GM21717 (cell line): ENCODE results near the gene RSPH6A.

Experiments used
- ATAC-seq: cut with Tn5 transposase; IDR thresholded peaks from one replicate; pipeline ENCODE4 v1.9.1; 2021; ENCODE audit warnings: mild to moderate bottlenecking, moderate library complexity; ENCODE audit not compliant: unreplicated experiment

Gene RSPH6A

DNA sequence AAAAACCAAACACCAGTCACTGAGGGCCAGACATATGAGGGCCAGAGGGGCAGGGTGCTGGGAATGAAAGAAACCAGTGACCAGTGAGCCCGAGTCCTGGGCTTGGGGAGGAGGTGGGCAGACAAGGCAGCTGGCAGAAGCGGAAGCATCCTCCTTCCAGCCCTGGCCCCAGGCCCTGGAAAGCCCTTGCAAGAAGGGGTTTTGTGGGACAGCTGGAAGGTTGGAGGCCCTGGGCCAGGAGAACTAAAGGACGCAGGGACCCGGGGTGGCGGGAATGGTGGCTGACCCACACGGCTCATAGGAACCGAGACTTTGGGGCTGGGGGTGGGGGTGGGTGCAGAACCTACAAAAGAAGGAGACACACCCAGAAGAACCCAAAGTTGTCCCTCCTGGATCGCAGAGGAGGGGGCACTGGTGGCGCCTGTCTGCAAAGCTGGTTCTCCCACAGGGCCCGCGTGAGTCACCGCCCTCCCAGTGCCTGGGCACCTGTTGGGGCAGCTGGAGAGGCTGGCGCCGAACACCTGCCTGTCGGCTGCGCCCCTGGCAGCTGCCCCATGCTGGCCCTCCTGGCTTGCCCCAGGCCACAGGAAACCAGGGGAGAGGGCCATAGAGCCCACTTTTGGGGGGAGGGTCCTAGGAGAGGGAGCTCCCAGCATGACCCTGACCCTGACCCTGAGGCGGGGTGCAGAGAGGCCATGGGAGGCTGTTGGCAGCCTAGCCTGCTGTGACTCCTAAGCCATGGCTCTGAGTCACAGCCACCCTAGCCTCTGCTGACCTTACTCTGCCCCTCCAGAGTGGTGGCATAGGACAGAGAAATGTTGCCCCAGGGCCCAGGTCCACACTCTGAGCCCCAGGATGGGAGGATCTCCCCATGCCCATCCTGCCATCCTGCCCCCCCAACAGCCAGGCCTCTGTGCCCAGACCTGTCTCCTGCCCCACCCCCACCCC lies 33.6 kb downstream of the RSPH6A start:
- no peak for ATAC-seq

DNA sequence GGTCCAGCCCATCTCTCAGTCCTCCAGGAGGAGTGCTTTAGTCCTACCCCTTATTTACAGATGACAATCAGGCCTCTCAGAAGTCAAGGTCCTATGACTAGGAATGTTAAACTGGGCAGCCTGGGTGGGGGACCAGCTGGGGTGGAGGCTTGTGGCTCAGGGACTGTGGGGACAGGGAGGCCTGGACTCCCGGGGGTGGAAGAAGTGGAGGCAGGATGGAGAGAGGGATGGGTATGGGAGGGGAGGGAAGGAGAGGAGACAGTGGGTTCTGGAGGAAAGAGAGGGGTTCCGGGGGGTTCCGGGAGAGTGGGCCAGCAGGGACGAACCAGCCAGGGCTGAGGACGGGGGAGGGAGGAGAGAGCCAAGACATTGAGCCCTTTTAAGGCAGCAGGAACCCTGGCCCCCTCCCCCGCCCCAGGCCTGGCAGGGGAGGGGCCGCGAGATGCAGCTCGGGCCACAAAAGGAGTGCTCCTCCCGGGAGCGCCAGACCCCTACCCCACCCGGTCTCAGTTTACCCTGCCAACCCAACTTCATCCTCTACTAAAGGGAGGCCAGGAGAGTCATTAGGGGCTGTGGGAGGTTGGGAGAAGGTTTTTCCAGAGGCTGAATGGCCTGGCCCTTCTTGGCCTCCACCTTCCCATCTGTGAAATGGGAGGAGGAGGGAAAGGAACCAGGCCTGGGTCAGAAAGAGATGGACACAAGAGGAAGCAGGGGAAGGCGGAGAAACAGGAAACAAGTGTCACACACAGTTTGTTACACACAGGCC lies 34.5 kb downstream of the RSPH6A start:
- no peak for ATAC-seq

DNA sequence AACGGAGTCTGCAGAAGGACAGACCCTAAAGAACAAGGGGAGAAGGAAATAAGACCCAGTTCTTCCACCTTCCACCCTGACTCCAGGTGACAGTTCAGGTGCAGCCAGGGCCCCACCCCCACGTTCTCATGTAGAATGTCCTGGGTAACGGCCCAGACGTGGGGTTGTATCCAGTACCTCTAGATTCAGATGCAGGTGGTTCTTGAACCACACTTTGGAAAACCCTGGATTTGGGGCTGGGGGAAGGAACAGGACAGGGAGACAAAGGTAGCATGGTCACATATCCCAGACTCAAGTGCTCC lies 35.0 kb downstream of the RSPH6A start:
- ATAC-seq = no peak

GRCh38 chr19:45779231-45780145 lies 35.6 kb downstream of the RSPH6A start:
- peak; percentile 69 for ATAC-seq

DNA sequence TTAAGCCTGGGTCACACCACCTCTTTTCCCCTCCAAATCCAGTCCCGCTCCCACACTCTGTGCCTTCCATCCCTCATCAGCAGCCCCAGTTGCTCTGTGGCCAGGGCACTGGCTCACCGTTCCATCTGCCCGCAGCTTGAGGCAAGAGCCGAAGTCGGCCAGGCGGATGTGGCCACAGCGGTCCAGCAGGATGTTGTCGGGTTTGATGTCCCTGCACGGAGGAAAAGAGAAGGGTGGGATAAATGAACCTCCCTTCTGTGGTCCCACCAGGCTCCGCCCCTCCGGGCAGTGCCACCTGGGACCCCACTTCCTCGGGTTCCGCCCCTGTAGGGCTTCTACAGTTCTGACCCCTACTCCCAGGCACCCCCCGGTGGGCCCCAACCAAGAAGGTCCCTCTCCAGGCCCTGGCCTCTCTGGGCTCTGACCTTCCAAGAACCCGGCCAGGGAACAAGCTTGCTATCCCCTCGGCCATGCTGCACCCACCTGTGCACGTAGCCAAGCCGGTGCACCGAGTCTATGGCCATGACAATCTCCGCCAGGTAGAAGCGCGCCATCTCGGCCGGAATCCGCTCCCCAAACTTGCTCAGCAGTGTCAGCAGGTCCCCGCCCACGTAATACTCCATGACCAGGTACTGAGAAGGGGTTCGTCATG lies 37.0 kb downstream of the RSPH6A start:
- no peak for ATAC-seq

DNA sequence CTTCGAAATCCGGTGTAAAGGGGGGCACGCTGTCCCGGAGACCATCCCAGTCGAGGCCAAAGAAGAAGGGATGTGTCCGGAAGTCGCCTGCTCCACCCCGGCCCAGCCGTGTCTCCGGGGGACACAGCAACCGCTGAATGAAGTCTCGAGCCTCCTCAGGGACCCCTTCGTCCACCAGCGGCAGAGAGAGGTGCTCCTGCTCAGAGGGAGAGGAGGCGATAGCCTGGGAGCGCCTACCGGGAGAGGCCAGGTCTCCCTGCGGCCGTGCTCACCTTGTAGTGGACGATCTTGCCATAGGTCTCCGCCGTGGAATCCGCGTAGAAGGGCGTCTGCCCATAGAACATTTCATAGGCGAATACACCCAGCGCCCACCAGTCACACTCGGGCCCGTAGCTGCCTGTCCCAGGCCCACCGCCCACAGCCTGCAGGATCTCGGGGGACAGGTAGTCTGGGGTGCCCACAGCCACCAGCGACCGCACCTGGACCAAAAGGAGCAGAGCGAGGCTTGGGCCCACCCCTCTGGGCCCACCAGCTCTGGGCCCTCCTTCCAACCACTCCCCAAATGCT lies 37.6 kb downstream of the RSPH6A start:
- ATAC-seq = no peak

- ATAC-seq = no peak
Measured at GRCh38 chr19:45774765-45775164, 40.3 kb downstream of the RSPH6A start.

GRCh38 chr19:45773384-45773783 lies 41.7 kb downstream of the RSPH6A start:
- ATAC-seq = no peak

DNA sequence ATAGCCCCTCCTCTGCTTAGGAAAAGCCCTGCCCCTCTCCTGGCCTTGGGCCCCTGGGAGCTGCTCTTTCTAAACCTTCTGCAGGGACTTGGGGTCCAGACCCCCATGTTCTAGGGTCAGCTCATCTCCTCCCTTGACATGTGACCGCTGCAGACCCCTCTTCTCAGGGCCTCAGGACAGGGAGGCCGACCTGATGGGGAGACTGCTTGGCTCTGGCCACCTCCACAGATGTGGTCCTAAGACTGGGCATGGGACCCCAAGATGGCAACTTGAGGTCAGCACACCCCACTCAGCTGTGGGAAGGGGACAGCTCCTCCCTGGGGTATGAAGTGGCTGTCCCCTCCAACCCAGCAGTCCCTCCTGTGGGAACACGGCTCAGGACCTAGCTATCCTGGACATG lies 42.2 kb downstream of the RSPH6A start:
- no peak for ATAC-seq

- ATAC-seq = no peak
Measured at GRCh38 chr19:45772130-45772840, 42.8 kb downstream of the RSPH6A start.

- no peak for ATAC-seq
Measured at GRCh38 chr19:45771311-45771933, 43.7 kb downstream of the RSPH6A start.

DNA sequence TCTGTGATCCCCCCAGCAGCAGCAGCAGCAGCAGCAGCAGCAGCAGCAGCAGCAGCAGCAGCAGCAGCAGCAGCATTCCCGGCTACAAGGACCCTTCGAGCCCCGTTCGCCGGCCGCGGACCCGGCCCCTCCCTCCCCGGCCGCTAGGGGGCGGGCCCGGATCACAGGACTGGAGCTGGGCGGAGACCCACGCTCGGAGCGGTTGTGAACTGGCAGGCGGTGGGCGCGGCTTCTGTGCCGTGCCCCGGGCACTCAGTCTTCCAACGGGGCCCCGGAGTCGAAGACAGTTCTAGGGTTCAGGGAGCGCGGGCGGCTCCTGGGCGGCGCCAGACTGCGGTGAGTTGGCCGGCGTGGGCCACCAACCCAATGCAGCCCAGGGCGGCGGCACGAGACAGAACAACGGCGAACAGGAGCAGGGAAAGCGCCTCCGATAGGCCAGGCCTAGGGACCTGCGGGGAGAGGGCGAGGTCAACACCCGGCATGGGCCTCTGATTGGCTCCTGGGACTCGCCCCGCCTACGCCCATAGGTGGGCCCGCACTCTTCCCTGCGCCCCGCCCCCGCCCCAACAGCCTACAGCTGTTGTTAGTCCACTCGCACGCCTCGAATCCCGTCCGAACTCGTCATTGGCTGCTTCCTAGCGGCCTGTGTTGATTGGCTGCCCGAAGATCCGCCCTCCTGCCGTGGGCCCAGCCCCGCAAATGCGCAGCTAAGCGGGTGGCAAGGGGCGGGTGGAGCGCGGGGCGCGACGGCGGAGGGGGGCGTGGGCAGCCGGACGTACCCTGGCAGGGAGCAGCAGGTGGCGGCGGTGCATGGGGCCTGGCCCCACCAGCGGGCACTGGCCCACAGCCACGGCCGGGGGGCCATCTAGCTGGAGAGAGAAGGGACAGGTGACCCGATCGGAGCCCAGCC lies 44.7 kb downstream of the RSPH6A start:
- peak; percentile 47 for ATAC-seq

- ATAC-seq = peak; percentile 12
Measured at GRCh38 chr19:45769821-45770191, 45.3 kb downstream of the RSPH6A start.

- peak; percentile 40 for ATAC-seq
Measured at GRCh38 chr19:45768984-45769782, 45.9 kb downstream of the RSPH6A start, which contains the start of gene SIX5. SIX5 (minus strand) TSS chr19:45769252; CDS start chr19:45768844, 408 bp downstream.

DNA sequence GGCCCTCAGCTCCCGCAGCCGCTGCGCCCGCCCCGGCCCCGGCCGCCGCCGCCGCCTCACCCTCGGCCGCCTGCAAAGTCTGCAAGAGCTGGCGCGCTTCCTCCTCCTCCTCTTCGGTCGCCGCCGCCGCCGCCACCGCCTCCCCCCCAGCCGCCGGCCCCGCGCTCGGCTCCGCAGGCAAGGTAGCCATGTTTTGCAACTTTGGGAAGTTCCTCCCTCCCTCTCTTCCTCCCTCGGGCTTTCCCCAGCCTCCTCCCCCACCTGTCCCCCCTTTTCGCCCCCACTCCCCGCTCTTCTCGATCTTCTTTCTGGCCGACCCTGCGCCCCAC lies 46.5 kb downstream of the RSPH6A start:
- no peak for ATAC-seq

DNA sequence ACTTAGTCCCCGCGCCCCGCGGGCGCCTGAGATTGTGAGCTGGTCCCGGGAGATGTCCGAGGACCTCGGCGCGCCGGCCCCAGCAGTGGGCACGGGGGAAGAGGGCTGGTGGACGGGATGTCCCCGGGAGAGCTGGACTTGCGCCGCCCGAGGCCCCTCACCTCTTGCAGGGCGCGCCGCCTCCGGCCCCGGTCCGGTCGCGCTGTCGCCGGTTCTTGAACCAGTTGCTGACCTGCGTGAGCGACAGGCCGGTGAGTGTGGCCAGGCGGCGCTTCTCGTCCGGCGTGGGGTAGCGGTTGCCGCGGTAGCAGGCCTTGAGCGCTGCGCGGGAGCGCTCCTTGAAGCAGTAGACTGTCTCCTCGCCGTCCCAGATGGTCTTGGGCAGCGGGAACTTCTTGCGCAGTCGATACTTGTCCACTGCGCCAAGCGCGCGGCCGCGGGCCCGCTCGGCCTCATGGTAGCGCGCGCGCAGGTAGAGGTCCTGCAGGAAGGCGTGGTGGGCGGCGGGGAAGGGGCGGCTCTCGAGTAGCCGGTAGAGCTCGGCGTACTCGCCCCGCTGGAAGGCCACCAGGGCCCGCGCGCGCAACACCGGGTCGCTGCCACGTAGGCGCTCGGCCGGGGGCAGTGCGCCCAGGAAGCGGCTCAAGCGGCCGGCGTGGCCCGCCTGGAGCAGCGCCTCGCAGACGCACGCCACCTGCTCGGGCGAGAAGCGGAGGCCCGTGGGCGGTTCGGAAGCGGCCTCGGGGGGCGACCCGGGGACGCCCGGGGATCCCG lies 47.0 kb downstream of the RSPH6A start:
- no peak for ATAC-seq

DNA sequence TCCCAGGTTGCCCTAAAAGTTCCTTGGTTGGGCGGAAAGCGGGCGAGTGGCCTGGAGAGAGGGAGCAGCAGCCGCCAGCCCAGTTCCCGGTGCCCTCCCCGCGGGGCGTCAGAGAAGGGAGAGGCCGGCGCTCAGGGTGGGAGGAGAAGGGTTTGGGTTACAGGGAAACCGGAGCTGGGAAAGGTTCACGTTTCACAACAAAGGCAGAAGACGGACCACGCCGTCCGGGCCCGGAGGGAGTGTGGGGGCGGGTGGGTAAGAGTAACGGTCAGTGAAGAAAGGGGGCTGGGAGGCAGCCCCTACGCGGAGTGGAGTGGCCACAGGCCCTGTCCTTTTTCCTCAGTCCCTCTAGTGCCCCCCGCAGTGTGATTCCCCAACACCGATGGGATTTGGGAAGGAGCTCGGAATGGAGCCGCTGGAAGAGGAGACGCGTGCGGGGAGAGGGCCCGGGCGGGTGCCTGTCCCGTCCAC lies 47.7 kb downstream of the RSPH6A start:
- no peak for ATAC-seq
